ENCODE data around the gene MPC1L.

MPC1L gene

DNA sequence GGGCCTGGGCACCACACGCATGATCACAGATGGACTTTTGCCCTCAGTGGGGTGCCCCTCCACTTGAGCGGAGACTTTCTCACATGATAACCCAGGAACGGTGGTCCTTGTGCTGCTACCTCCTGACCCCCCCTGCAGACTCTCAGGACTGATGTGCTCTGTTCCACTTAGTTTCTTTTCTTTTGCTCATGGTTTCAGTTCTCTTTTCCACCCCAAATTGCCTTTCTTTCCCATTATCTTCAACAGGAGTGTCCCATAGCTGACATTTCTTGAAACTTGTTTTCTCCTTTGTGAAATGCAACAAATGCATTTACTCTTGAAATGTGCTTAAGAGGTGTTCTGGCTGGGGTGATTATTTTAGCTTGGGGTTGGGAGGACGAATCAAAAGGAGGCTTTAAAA lies 9.0 kb downstream of the MPC1L start:
- CTCF ChIA-PET: no interaction called here

DNA sequence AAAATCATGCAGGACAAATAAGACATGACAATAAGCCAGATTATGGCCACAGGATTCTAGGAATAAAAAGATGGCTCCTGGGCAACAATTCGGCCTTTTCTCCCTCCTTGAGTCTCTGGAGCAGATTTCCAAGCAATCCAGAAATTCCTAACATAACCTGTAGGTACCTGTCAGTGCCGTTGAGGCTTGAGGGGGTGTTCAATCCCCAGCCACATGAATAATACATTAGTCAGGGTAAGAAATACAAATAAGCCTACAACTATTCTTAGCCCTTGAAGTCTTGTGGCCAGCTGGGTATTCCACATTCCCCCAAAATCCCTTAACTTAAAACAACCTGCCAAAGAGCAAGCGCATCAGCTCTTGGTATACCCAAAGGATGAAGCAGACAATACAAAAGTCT lies 14.5 kb downstream of the MPC1L start:
- ChIA-PET POLR2A (ENCODE audit: low non-redundant PET) (no interaction called here), CTCF (no interaction called here)
- DNase-seq (ENCODE audit: low spot score): peak; percentile 57
- TF ChIP-seq, protein P1, sequence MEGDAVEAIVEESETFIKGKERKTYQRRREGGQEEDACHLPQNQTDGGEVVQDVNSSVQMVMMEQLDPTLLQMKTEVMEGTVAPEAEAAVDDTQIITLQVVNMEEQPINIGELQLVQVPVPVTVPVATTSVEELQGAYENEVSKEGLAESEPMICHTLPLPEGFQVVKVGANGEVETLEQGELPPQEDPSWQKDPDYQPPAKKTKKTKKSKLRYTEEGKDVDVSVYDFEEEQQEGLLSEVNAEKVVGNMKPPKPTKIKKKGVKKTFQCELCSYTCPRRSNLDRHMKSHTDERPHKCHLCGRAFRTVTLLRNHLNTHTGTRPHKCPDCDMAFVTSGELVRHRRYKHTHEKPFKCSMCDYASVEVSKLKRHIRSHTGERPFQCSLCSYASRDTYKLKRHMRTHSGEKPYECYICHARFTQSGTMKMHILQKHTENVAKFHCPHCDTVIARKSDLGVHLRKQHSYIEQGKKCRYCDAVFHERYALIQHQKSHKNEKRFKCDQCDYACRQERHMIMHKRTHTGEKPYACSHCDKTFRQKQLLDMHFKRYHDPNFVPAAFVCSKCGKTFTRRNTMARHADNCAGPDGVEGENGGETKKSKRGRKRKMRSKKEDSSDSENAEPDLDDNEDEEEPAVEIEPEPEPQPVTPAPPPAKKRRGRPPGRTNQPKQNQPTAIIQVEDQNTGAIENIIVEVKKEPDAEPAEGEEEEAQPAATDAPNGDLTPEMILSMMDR (conservative IDR thresholded peaks at IDR 0.05; ENCODE audit: low read depth): no peak
- H3K27ac ChIP-seq: no peak overlapping the region

More for the DNA sequence above, 9.0 kb downstream of the MPC1L start:
- DNase-seq (ENCODE audit: low spot score): no peak
- POLR2A ChIA-PET (ENCODE audit: low non-redundant PET): no interaction called here
- TF ChIP-seq, protein P1 (conservative IDR thresholded peaks at IDR 0.05; ENCODE audit: low read depth): no peak
- H3K27ac ChIP-seq: no peak overlapping the region

DNA sequence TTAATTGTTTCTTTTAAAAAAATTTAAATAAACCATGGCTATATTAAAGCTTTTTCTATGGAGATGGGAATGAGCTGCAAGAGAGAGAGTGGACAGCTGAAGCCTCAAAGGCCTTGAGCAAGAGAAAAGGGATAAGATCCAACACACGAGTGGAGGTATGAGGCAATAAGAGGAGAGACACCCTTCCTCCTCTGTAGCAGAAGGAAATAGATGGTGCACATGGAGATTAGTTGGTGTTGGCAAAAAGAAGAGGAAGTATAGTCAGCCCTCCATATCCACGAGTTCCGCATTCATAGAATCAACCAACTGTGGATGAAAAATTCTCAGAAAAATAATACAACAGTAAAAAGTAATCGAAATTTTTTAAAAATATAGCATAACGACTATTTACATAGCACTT lies 20.9 kb downstream of the MPC1L start:
- no peak overlapping the region for H3K27ac ChIP-seq
- POLR2A ChIA-PET (ENCODE audit: low non-redundant PET): no interaction called here
- no peak for DNase-seq (ENCODE audit: low spot score)

DNA sequence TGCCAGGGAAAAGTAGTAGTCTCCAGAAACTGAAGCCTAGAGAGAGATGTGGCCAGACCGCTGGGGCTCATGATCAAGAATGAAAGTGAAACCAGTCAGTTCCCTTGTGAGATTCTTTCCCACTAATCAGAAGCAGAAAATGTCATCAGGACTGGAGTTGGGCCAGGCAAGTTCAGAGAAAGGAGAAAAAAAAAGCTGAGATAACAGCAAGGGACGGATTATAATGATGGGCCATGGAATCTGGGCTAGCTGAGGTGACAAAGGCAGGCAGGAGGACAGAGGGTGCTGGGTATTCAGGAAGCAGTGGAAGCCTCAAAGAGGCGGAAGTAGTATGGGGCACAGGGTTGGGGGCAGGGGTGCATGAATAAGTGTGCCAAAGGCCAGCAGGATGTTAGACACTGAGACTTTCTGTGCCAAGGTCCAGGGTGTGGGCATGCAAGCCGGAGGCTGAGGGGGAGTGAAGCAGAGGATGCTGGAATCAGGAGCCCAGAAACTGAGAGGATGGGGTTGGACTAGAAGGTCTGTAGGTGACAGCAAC lies 21.7 kb downstream of the MPC1L start:
- TF ChIP-seq, protein P1 (conservative IDR thresholded peaks at IDR 0.05; ENCODE audit: low read depth): no peak
- ChIA-PET CTCF (no interaction called here), POLR2A (ENCODE audit: low non-redundant PET) (interaction anchor here (0.6 kb wide), 1 partner anchor 47 kb away, joined by 4 read pairs; no protein-coding TSS in a partner anchor)
- peak; percentile 26 for DNase-seq (ENCODE audit: low spot score)
- peak overlapping the region; percentile 81 for H3K27ac ChIP-seq

More for the DNA sequence above, 20.9 kb downstream of the MPC1L start:
- CTCF ChIA-PET: no interaction called here
- TF ChIP-seq, protein P1 (conservative IDR thresholded peaks at IDR 0.05; ENCODE audit: low read depth): no peak

DNA sequence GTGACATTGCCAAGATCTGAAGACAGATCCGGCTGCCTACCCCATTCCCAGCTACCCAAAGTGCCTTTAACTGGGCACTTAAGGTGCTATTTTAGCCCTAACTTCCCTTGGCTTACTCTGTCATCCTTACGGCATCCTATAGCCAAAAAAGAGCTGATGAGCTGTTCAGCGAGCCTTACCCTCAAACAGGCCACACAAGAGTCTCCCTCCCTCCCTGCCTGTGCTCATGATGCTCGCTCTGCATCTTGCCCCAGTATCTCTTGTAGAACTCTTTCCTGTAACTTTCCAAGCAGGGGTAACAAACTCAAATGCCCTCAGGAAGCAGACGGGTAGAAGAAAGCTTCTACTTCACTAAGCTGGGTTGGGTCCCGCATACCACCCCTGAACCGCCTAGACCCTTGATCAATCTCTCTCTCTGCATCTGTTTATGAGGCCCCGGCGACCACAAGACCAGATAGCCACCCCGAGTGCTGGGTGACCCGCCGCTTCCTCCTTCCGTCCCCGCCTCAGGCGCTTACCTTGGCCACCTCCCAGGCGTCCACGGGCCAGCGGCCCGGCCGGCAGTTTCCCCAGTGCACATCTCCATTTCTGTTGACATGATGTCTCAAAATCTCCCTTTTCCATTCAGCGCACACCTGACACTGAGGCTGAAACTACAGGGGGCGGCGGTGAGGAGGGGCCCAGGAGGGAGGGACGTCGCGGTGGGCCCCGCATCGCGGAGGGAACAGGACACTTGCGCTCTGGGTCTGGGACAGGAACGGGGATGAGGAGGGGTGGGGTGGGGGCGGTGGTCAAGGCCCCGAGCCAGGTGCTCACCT lies 23.5 kb downstream of the MPC1L start:
- peak overlapping the region; percentile 81 for H3K27ac ChIP-seq
- TF ChIP-seq, protein P1 (conservative IDR thresholded peaks at IDR 0.05; ENCODE audit: low read depth): no peak
- CTCF ChIA-PET: no interaction called here
- peak; percentile 4 for DNase-seq (ENCODE audit: low spot score)
- POLR2A ChIA-PET (ENCODE audit: low non-redundant PET): no interaction called here

DNA sequence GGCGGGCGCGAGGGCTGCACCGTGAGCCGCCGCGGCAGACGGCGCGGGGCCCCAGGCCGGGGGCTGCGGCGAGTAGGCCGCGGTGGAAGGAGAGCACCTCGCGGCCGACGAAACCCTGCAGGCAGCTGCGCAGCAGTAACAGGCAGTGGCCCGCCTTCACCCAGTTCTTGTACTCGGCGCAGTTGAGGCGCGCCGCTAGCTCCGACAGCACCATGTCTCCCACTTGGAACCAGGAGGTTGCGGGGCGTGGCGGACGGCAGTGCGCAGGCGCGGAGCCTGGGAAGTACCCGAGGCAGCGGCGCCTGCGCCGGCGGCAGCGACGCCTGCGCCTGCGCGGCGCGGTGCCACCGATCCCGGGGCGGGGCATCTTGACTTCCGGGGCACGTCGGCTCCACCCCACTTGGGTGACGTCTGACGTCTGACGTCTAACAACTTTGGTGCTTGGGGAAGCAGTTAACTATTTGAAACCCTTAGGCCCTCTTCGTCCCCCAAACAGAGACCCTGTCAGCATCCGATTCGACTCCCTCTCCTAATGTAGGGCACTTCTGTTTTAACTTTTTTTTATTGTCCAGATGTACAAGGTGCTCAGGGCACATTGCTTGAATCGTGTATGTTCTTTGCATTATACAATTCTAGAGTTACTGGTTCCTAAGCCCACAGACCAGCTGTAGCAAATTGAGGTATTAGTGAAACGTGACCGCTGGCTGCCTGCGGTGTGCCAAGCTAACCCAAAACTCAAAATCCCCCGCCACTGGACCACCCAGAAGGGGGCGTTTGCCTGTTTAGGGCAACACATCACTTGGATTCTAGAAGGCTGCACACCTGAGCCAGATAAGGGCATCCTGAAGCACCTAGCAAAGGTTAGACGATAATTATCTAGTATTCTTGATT lies 24.3 kb downstream of the MPC1L start, which contains the start of gene CXorf38:
Gene CXorf38, minus strand, starts transcription at position 255 of the 891 bp plus-strand sequence. Its CDS starts 41 bp downstream, at position 214.
- H3K27ac ChIP-seq: peak within 1 kb of the TSS; percentile 81
- DNase-seq (ENCODE audit: low spot score): peak; percentile 84
- TF ChIP-seq, protein P1 (conservative IDR thresholded peaks at IDR 0.05; ENCODE audit: low read depth): no peak
- ChIA-PET POLR2A (ENCODE audit: low non-redundant PET) (no interaction called here), CTCF (interaction anchor here (0.6 to 0.7 kb wide), 2 partner anchors 25 kb away, joined by 3 to 9 read pairs; no protein-coding TSS in a partner anchor)

All from RWPE1 (cell line).